Keratinocyte (primary cell): ENCODE results near the gene CCDC141. TPM values are rescaled to one million over a fixed set of nuclear protein-coding genes. Genes with fewer than 3 reads are reported as not detected.

Experiments used
- DNase-seq: peaks from one replicate; pipeline ENCODE4 v3.0.0-alpha.2; 2011; ENCODE audit warnings: low read depth, missing footprints, low spot score
- FAIRE-seq: peaks from 2 replicates; lab custom pipeline; 2011; peaks lifted over from hg19 to GRCh38; lab: Jason Lieb, UNC
- H2AFZ ChIP-seq: 2 replicates; pipeline ENCODE4 v1.6.0; 2012; ENCODE audit warnings: low read length, control low read depth, inconsistent platforms; ENCODE audit not compliant: control insufficient read depth
- H3K27ac ChIP-seq: 2 replicates; pipeline ENCODE4 v1.5.1; 2011; ENCODE audit warnings: low read length; ENCODE audit not compliant: control insufficient read depth, insufficient read depth
- H3K27me3 ChIP-seq: 3 replicates; pipeline ENCODE4 v1.6.0; 2011; ENCODE audit warnings: low read length; ENCODE audit not compliant: control insufficient read depth, insufficient read depth; ENCODE audit errors: extremely low read depth
- H3K36me3 ChIP-seq, 2 experiments: 2 replicates in 1 of 2; 3 replicates in 1 of 2; pipeline ENCODE4 v1.5.1; 2011; ENCODE audit warnings: low read length in 2 of 2, mild to moderate bottlenecking in 1 of 2; ENCODE audit not compliant: control insufficient read depth in 2 of 2, insufficient read depth in 2 of 2; ENCODE audit errors: extremely low read depth in 1 of 2
- H3K4me1 ChIP-seq: 3 replicates; pipeline ENCODE4 v1.5.1; 2011; ENCODE audit warnings: low read length; ENCODE audit not compliant: control insufficient read depth, insufficient read depth; ENCODE audit errors: extremely low read depth
- H3K4me2 ChIP-seq: 3 replicates; pipeline ENCODE4 v1.6.0; 2011; ENCODE audit warnings: low read depth, low read length; ENCODE audit not compliant: control insufficient read depth, insufficient read depth; ENCODE audit errors: extremely low read depth
- H3K4me3 ChIP-seq, 3 experiments: fragments of 200-600 bp in 1 of 3; sonication (generic) in 1 of 3; 2 replicates in 2 of 3; 3 replicates in 1 of 3; pipeline ENCODE4 v1.5.1; 2011 to 2016; ENCODE audit warnings: low read length in 3 of 3, mild to moderate bottlenecking in 3 of 3, control low read depth in 2 of 3, inconsistent platforms in 1 of 3, low read depth in 1 of 3, mixed read lengths in 1 of 3, mixed run types in 1 of 3, moderate library complexity in 1 of 3; ENCODE audit not compliant: control insufficient read depth in 2 of 3, insufficient read depth in 2 of 3; ENCODE audit errors: extremely low read depth in 1 of 3
- H3K79me2 ChIP-seq: 2 replicates; pipeline ENCODE4 v1.6.0; 2012; ENCODE audit warnings: low read length; ENCODE audit not compliant: control insufficient read depth, insufficient read depth
- H3K9ac ChIP-seq: 3 replicates; pipeline ENCODE4 v1.6.0; 2011; ENCODE audit warnings: low read length; ENCODE audit not compliant: control insufficient read depth, insufficient read depth; ENCODE audit errors: extremely low read depth
- H3K9me1 ChIP-seq: 3 replicates; pipeline ENCODE4 v1.6.0; 2011; ENCODE audit warnings: low read length; ENCODE audit not compliant: control insufficient read depth, insufficient read depth; ENCODE audit errors: extremely low read depth
- H3K9me3 ChIP-seq: 2 replicates; pipeline ENCODE4 v1.5.1; 2012; ENCODE audit warnings: low read depth, low read length; ENCODE audit not compliant: control insufficient read depth
- H4K20me1 ChIP-seq: 3 replicates; pipeline ENCODE4 v1.6.0; 2011; ENCODE audit warnings: low read length; ENCODE audit not compliant: control insufficient read depth, insufficient read depth; ENCODE audit errors: extremely low read depth
- EZH2 ChIP-seq: IDR thresholded peaks from one replicate; pipeline ENCODE4 v1.6.1; 2012; ENCODE audit warnings: inconsistent platforms, mild to moderate bottlenecking, low read length, moderate library complexity
- dilution Hi-C: fragments of 300-500 bp; cut with MboI; formaldehyde crosslinking; loops from one replicate; pipeline ENCODE4 v1.7.0; 2020; ENCODE audit warnings: low sequenced_read_pairs; ENCODE audit not compliant: extremely low pct_ligation_motif_present
- polyA plus RNA-seq, 5 experiments: library from polyadenylated mRNA; depleted of rRNA in 3 of 5; stranded (reverse) in 3 of 5; stranded (forward) in 1 of 5; unstranded in 1 of 5; fragments of >200 nt; gene quantifications; 1 replicate in 1 of 5; 2 replicates in 3 of 5; 3 replicates in 1 of 5; pipeline versions ENCODE4 v1.2.1 to v1.2.3, GENCODE V29; 2011 to 2012; ENCODE audit warnings: missing spikeins in 2 of 5, low read depth in 1 of 5, low replicate concordance in 1 of 5
- TF ChIP-seq, protein P1 (sequence below), 3 experiments: IDR thresholded peaks in 1 of 3; conservative IDR thresholded peaks in 1 of 3; optimal IDR thresholded peaks in 1 of 3; 2 replicates in 2 of 3; 3 replicates in 1 of 3; pipeline versions ENCODE3 to v1.5.1; 2011; ENCODE audit warnings: low read length in 3 of 3, mild to moderate bottlenecking in 3 of 3, moderate library complexity in 2 of 3, control low read depth in 1 of 3, inconsistent platforms in 1 of 3; ENCODE audit not compliant: insufficient read depth in 2 of 3; ENCODE audit errors: extremely low read depth in 1 of 3

Gene CCDC141
- polyA plus RNA-seq, 1 donor (not counting 4 experiments of a cell fraction or from before 2014, with no cell fraction given), result not detected

GRCh38 chr2:178825183-178825582 is 224.8 kb downstream of the CCDC141 start:
- Histone ChIP-seq H3K9ac (no peak overlapping the region), H2AFZ (no peak overlapping the region), H4K20me1 (no peaks in the 10 kb centered on the region), H3K4me3 (no peak overlapping the region), H3K36me3 (no peaks in the 10 kb centered on the region), H3K9me3 (no peaks in the 10 kb centered on the region), H3K4me1 (no peaks in the 10 kb centered on the region), H3K79me2 (no peaks in the 10 kb centered on the region), H3K9me1 (no peaks in the 10 kb centered on the region), H3K4me2 (no peak overlapping the region), H3K27ac (no peak overlapping the region), H3K27me3 (no peaks in the 10 kb centered on the region)
- TF ChIP-seq EZH2, result no peak
- TF ChIP-seq, protein P1, sequence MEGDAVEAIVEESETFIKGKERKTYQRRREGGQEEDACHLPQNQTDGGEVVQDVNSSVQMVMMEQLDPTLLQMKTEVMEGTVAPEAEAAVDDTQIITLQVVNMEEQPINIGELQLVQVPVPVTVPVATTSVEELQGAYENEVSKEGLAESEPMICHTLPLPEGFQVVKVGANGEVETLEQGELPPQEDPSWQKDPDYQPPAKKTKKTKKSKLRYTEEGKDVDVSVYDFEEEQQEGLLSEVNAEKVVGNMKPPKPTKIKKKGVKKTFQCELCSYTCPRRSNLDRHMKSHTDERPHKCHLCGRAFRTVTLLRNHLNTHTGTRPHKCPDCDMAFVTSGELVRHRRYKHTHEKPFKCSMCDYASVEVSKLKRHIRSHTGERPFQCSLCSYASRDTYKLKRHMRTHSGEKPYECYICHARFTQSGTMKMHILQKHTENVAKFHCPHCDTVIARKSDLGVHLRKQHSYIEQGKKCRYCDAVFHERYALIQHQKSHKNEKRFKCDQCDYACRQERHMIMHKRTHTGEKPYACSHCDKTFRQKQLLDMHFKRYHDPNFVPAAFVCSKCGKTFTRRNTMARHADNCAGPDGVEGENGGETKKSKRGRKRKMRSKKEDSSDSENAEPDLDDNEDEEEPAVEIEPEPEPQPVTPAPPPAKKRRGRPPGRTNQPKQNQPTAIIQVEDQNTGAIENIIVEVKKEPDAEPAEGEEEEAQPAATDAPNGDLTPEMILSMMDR (optimal IDR thresholded peaks at IDR 0.05 in 1 of 3, IDR thresholded peaks at IDR 0.05 in 1 of 3, conservative IDR thresholded peaks at IDR 0.05 in 1 of 3; ENCODE audit: extremely low read depth in 1 of 3, insufficient read depth in 2 of 3, low read length in 3 of 3), result no peak
- dilution Hi-C loops, result no loop called here
- DNase-seq (no peak), FAIRE-seq (no peak)

DNA sequence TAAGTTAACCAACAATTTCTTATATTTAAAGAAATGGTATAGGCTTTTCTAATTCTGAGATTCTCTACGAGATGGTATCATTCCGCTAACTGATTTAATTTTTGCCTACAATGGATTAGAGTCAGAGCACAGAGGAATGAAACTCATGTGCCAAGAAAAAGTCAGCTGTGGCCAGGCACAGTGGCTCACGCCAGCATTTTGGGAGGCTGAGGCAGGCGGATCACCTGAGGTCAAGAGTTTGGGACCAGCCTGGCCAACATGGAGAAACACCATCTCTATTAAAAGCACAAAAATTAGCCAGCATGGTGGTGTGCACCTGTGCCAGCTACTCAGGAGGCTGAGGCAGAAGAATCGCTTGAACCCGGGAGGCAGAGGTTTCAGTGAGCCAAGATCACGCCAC is 225.8 kb downstream of the CCDC141 start:
- TF ChIP-seq, protein P1 (optimal IDR thresholded peaks at IDR 0.05 in 1 of 3, IDR thresholded peaks at IDR 0.05 in 1 of 3, conservative IDR thresholded peaks at IDR 0.05 in 1 of 3; ENCODE audit: extremely low read depth in 1 of 3, insufficient read depth in 2 of 3, low read length in 3 of 3), result no peak
- TF ChIP-seq EZH2, result no peak

More for the DNA sequence above, 225.8 kb downstream of the CCDC141 start:
- Histone ChIP-seq H3K9me1 (no peaks in the 10 kb centered on the region), H3K4me1 (no peaks in the 10 kb centered on the region), H3K4me2 (no peak overlapping the region), H3K79me2 (no peaks in the 10 kb centered on the region), H3K27me3 (no peaks in the 10 kb centered on the region), H3K9ac (no peak overlapping the region), H3K9me3 (no peaks in the 10 kb centered on the region), H3K4me3 (no peak overlapping the region), H4K20me1 (no peaks in the 10 kb centered on the region), H3K36me3 (no peaks in the 10 kb centered on the region), H2AFZ (no peak overlapping the region), H3K27ac (no peak overlapping the region)
- no peak for FAIRE-seq
- no peak for DNase-seq
- dilution Hi-C loops, result loop anchor here (25.0 kb wide), 1 partner anchor 88 kb away; no protein-coding TSS in a partner anchor
